Activated CD4-positive, alpha-beta T cell treated with anti-CD3 and anti-CD28 coated beads, Interleukin-2, amount 10 ng/mL, durations not matched to agents 7 days and 5 days (primary cell): ENCODE results near the gene SNORC. TPM values are rescaled to one million over a fixed set of nuclear protein-coding genes. Genes with fewer than 3 reads are reported as not detected.

ENCODE experiments used
- CTCF ChIA-PET: fragments of 350-600 bp; sonication (Branson Sonifier 250); formaldehyde crosslinking; loops from one replicate; lab custom pipeline; 2021; ENCODE audit warnings: antibody characterized with exemption; lab: Charles Lee
- POLR2A ChIA-PET: fragments of 350-600 bp; sonication (Branson Sonifier 250); formaldehyde crosslinking; loops from one replicate; lab custom pipeline; 2021; ENCODE audit warnings: antibody characterized with exemption; lab: Charles Lee
- DNase-seq: peaks from one replicate; pipeline ENCODE4 v3.0.0-alpha.2; 2020
- H3K27ac Mint-ChIP-seq: one replicate; pipeline ENCODE4 v1.8.0; 2021; ENCODE audit warnings: mild to moderate bottlenecking, moderate library complexity, mixed read lengths
- H3K27me3 Mint-ChIP-seq: one replicate; pipeline ENCODE4 v1.8.0; 2021; ENCODE audit warnings: mixed read lengths
- H3K36me3 Mint-ChIP-seq: one replicate; pipeline ENCODE4 v1.8.0; 2021; ENCODE audit warnings: low read depth, mixed read lengths
- H3K4me1 Mint-ChIP-seq: one replicate; pipeline ENCODE4 v1.8.0; 2021; ENCODE audit warnings: mixed read lengths
- H3K4me3 Mint-ChIP-seq: one replicate; pipeline ENCODE4 v1.8.0; 2021; ENCODE audit warnings: mild to moderate bottlenecking, moderate library complexity, mixed read lengths
- H3K9me3 Mint-ChIP-seq: one replicate; pipeline ENCODE4 v1.8.0; 2021; ENCODE audit warnings: mixed read lengths
- total RNA-seq, 2 experiments: library from RNA; stranded (reverse); gene quantifications; one replicate each; pipeline ENCODE4 v1.2.3, GENCODE V29; 2021

The SNORC gene
- total RNA-seq, 2 experiments from 2014 or later = 0.97 to 1.1 TPM

DNA sequence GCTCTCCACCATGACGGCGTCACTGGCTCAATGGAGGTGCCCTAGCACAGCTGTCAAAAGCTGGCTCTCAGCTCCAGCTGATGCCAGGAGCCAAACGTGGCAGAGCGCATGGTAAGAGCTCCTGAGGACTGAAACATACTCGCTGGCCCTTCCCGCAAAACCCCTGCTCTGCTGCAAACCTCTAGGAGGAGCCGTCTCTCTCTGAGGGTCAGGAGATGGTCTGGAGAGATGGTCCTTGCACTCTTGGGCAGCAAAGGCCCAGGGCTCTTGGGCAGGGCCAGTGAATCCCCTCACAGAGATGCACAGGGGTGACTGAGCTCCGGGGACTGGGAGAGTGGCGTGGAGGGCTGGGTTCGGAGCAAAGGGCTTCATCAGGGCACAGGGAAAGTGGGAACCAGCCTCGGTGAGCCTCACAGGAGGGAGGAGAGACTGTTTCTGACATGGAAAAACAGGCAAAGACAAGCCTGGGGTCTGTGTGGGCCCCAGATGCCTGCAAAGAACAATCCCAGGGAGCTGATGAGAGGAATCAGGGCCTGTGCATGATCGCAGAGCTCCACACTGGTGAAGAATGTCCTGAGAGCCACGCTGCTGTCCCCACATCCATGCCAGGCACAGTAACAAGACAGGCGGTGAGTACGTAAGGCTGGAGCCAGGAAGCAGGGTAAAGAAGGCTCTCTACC, 17.2 kb downstream of the SNORC start:
- Mint-ChIP-seq H3K4me3 (no peak overlapping the region), H3K9me3 (no peaks in the 10 kb centered on the region), H3K27ac (no peak overlapping the region), H3K36me3 (no peaks in the 10 kb centered on the region), H3K27me3 (peaks cover 3% of the 10 kb centered on the region), H3K4me1 (no peaks in the 10 kb centered on the region)
- DNase-seq = no peak
- ChIA-PET CTCF (interaction anchor here (1.0 kb wide), 1 partner anchor 161 kb away, joined by 3 read pairs; no protein-coding TSS in a partner anchor), POLR2A (no interaction called here)

DNA sequence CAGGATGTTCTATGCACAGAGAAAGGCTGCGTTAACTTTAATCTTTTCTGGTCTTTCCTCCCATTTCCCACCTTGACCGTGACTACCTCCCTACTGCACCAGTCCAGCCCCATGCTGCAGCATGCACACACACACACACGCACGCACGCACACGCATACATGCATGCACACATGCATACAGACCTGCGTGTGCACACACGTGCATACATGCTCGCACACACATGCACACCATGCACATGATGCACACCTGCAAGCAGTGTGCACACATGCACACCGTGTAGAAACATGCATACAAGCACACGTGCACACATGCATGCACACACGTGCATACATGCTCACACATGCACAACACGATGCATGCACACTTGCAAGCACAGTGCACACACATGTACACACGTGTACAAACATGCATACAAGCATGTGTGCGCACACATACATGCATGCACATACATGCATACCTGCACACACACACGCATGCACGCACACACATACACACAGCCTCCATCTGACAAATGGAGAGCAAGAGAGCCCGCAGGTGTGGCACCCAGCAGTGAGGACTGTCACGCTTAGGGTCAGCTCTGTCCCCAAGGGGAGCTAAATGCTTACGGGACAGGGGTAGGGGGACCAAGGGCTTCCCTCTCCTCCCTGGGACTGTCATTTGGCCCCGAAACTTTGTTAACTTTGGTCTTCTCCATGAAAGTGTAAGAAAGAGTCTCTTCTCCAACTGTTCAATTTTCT, 18.2 kb downstream of the SNORC start:
- H3K27ac Mint-ChIP-seq = no peak overlapping the region
- no peaks in the 10 kb centered on the region for H3K4me1 Mint-ChIP-seq
- no peak for DNase-seq
- no peak overlapping the region for H3K4me3 Mint-ChIP-seq
- POLR2A ChIA-PET = no interaction called here
- H3K36me3 Mint-ChIP-seq = no peaks in the 10 kb centered on the region
- H3K9me3 Mint-ChIP-seq = no peaks in the 10 kb centered on the region
- peaks cover 3% of the 10 kb centered on the region for H3K27me3 Mint-ChIP-seq
- CTCF ChIA-PET = interaction anchor here (1.0 kb wide), 1 partner anchor 160 kb away, joined by 3 read pairs; no protein-coding TSS in a partner anchor

DNA sequence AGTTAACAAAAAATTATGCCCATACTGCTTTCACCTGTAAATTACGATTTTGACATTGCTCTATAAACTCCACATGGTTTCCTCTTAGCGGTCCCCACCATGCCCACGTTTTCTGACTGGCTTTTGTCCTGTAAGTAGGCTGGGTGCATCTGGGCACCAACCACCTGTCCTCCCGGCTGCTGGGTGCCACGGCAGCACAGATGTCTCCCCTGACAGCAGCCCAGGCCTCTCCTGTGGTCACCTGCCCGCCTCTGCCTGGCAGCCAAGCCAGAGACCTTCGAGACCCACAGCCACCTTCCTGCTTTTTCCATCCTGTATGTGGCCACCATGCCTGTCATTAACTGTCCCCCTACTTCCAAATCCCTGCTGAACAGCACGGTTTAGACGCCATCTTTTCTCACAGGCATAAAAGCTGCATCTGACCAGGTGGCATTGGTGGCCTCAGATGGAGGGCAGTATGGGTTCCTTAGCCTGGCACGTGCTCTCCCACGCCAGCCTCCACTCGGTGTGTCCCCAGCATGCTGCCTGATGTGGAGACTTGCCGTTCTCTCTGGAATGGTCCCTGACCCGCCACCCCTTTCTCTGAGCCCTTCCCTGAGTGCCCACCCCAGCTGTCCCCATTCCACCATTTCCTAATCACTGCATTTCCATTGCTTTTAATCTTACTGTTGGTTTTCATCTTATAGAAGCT, 18.9 kb downstream of the SNORC start:
- Mint-ChIP-seq H3K36me3 (no peaks in the 10 kb centered on the region), H3K4me1 (no peaks in the 10 kb centered on the region), H3K4me3 (no peak overlapping the region), H3K27me3 (peaks cover 3% of the 10 kb centered on the region), H3K9me3 (no peaks in the 10 kb centered on the region), H3K27ac (no peak overlapping the region)
- POLR2A ChIA-PET = no interaction called here
- CTCF ChIA-PET = no interaction called here
- no peak for DNase-seq

DNA sequence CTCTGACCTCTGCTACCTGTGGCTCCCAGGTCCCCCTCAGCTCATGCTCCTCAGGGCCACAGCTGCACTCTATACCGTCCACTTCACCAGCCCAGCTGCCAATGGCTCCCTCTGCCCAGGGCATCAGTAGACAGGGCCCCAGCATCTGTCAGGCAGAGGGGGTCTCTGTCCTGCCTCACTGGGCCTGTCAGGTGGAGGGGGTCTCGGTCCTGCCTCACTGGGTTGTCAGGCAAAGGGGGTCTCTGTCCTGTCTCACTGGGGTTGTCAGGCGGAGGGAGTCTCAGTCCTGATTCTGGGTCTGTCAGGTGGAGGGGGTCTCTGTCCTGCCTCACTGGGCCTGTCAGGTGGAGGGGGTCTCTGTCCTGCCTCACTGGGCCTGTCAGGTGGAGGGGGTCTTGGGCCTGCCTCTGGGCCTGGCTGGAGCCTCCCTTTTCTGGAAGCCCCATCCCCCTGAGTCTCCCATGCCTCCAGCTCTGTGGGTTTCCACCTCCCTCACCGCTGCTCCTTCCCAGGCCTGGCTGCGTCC, 19.9 kb downstream of the SNORC start:
- peaks cover 3% of the 10 kb centered on the region for H3K27me3 Mint-ChIP-seq
- H3K4me3 Mint-ChIP-seq = no peak overlapping the region
- POLR2A ChIA-PET = no interaction called here
- no peaks in the 10 kb centered on the region for H3K36me3 Mint-ChIP-seq
- no peaks in the 10 kb centered on the region for H3K9me3 Mint-ChIP-seq
- no peak for DNase-seq
- CTCF ChIA-PET = no interaction called here
- H3K4me1 Mint-ChIP-seq = no peaks in the 10 kb centered on the region
- H3K27ac Mint-ChIP-seq = no peak overlapping the region

DNA sequence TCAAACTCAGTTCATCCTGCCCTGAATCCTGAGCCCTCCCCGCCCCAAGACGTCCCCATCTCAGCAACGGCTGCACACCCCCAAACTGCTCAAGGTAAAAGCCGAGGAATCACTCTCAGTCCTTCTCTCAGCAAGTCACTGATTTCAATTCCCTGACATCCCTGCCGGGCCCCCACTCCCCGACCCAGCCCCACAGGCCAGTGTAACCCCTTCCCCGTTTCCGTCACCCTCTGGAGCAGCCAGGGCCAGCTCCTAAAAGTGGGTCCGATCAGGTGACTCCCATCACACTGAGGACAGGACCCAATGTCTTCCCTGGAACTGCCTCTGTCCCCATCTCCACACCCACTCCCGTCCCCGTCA, 20.5 kb downstream of the SNORC start:
- Mint-ChIP-seq H3K27me3 (peaks cover 3% of the 10 kb centered on the region), H3K4me3 (no peak overlapping the region), H3K27ac (no peak overlapping the region), H3K4me1 (no peaks in the 10 kb centered on the region), H3K36me3 (no peaks in the 10 kb centered on the region), H3K9me3 (no peaks in the 10 kb centered on the region)
- POLR2A ChIA-PET = no interaction called here
- CTCF ChIA-PET = no interaction called here
- no peak for DNase-seq

DNA sequence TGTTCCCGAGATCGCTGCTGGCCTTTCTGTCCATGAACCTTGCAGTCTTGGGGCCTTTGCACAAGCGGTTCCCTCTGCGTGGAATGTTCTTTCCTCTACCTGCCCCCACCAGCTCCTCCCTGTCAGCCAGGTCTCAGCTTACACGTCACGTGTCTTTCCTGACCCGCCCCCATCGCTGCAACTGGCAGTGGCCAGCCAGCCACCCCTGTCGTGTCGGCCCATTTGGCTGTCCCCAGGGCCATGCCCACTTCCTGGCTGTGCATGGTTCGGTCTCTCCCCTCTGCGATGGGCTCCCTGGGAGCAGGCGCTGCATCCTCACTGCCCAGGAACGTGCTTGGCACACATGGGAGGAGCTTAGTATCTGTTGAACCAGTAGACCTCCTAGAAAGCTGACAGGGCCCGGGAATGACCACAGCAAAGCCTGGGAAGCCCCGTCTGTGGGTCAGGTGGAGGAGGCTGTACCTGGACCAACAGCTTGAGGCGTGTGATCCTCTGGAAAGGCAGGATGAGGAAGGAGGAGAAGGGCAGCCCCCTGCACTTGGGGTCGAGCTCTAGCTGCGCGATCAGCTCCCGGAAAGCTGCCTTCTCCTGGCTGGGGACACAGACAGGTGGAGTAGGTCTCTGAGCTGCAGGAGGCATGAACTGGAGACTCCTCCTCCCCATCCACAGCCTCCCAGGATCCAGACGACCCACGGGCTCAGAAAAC, 21.0 kb downstream of the SNORC start:
- H3K4me3 Mint-ChIP-seq = no peak overlapping the region
- H3K4me1 Mint-ChIP-seq = no peaks in the 10 kb centered on the region
- CTCF ChIA-PET = interaction anchor here (0.6 kb wide), 1 partner anchor 280 kb away, joined by 4 read pairs; no protein-coding TSS in a partner anchor
- H3K27ac Mint-ChIP-seq = no peak overlapping the region
- DNase-seq = no peak
- H3K36me3 Mint-ChIP-seq = no peaks in the 10 kb centered on the region
- peaks cover 3% of the 10 kb centered on the region for H3K27me3 Mint-ChIP-seq
- POLR2A ChIA-PET = no interaction called here
- no peaks in the 10 kb centered on the region for H3K9me3 Mint-ChIP-seq

DNA sequence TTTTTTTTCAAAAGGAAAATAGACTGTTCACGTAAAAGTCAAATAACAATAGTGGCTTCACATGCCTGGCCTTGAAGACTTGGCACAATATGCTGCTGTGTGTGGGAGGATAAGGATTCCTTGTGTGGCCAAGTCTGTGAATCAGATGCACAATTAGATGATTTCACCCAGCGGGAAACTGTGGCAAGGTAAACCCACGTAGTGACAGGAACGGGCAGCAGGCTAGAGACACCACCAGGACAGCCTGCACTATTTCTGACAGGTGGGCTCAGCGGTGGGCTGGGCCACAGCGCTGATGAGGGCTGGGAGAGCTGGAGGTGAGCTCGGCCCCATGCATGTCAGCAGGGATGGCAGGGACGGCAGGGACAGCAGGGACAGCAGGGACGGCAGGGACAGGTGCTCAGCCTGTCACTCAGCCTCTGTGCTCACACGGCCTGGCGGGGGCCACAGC, 21.6 kb downstream of the SNORC start:
- POLR2A ChIA-PET = no interaction called here
- H3K27ac Mint-ChIP-seq = no peak overlapping the region
- DNase-seq = no peak
- no peaks in the 10 kb centered on the region for H3K36me3 Mint-ChIP-seq
- H3K27me3 Mint-ChIP-seq = peaks cover 3% of the 10 kb centered on the region
- no peaks in the 10 kb centered on the region for H3K9me3 Mint-ChIP-seq
- CTCF ChIA-PET = no interaction called here
- H3K4me3 Mint-ChIP-seq = no peak overlapping the region
- H3K4me1 Mint-ChIP-seq = no peaks in the 10 kb centered on the region

DNA sequence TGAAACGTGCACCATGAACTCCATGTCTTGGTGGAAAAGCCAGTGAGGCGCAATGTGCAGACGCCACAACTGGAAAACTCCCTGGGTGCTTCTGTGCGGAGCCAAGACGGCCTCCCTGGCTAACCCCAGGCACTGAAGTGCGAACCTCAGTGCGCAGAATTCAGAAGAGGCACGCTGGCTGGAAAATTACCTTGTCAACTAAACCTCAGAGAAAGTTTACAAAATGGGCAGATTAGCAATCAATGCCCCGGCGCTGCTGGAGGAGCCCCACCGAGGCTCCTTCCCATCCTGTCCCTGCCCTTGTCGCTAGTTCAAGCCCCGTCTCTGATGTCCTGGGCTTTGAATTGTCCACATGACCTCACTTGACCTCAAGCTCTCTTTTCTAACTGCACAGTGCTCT, 22.2 kb downstream of the SNORC start:
- no peaks in the 10 kb centered on the region for H3K36me3 Mint-ChIP-seq
- peaks cover 3% of the 10 kb centered on the region for H3K27me3 Mint-ChIP-seq
- H3K9me3 Mint-ChIP-seq = no peaks in the 10 kb centered on the region
- H3K4me1 Mint-ChIP-seq = no peaks in the 10 kb centered on the region
- ChIA-PET CTCF (no interaction called here), POLR2A (no interaction called here)
- no peak overlapping the region for H3K27ac Mint-ChIP-seq
- no peak for DNase-seq
- no peak overlapping the region for H3K4me3 Mint-ChIP-seq

DNA sequence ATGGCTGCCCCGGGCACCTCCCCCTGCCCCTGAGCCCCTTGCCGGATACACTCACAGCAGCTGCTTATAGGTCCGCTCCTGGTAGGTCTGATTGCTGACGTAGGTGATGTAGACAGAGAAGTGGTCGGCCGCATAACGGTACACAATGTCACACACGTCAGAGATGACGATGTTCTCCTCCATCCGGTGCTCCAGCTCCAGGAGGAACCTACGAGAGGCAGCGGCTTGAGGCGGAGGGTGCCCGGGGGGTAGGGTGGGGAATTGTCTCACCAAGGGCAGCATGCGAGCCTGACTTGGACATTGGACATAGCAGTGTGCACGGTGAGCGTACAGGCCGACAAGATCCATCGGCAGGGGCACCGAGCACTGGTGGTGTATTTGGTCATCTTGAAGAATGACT, 22.8 kb downstream of the SNORC start:
- H3K9me3 Mint-ChIP-seq = no peaks in the 10 kb centered on the region
- no peaks in the 10 kb centered on the region for H3K4me1 Mint-ChIP-seq
- H3K27me3 Mint-ChIP-seq = peaks cover 3% of the 10 kb centered on the region
- CTCF ChIA-PET = no interaction called here
- H3K27ac Mint-ChIP-seq = no peak overlapping the region
- H3K36me3 Mint-ChIP-seq = no peaks in the 10 kb centered on the region
- POLR2A ChIA-PET = no interaction called here
- no peak overlapping the region for H3K4me3 Mint-ChIP-seq
- DNase-seq = no peak

DNA sequence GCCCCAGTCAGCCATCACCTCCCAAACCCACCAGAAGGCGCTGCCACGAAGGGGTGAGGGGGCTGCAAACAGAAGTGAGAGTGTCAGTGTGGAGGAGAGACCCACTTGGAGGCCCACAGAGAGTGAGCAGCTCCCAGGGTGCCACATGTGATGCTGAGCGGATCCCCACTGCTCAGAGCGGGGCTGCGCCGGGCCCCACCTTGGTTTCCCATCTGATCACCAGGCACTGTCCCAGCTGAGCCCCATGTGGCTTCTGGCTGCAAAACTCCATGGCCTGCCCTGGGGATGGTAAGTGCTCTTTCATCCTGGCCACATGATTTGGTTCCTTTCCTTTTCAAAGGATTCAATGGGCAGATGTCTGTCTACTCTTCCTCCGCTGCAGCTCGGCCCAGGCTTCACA, 23.8 kb downstream of the SNORC start:
- Mint-ChIP-seq H3K4me3 (no peak overlapping the region), H3K27ac (no peak overlapping the region), H3K27me3 (peaks cover 3% of the 10 kb centered on the region), H3K9me3 (no peaks in the 10 kb centered on the region), H3K36me3 (no peaks in the 10 kb centered on the region), H3K4me1 (no peaks in the 10 kb centered on the region)
- POLR2A ChIA-PET = no interaction called here
- no peak for DNase-seq
- CTCF ChIA-PET = no interaction called here

DNA sequence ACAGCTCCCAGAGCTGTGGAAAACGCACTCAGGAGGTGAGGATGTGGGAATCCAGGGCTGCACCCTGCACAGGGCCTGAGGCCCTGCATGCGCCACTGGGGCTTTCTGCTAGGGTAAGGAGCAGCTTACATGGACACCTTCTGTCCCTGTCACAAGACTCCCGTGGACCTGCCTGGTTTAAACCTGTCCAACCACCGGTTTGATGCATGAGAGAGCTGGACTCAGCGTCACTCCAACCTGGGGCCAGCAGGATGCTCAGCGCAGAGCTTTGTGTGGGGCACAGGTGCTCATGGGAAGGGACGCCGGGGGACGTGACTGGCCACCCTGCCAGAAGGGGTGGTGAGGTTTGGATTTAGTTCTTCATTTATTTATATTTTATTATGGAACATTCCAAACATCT, 24.2 kb downstream of the SNORC start:
- H3K27me3 Mint-ChIP-seq = peaks cover 3% of the 10 kb centered on the region
- DNase-seq = no peak
- POLR2A ChIA-PET = no interaction called here
- H3K9me3 Mint-ChIP-seq = no peaks in the 10 kb centered on the region
- CTCF ChIA-PET = no interaction called here
- H3K36me3 Mint-ChIP-seq = no peaks in the 10 kb centered on the region
- no peak overlapping the region for H3K4me3 Mint-ChIP-seq
- H3K27ac Mint-ChIP-seq = no peak overlapping the region
- H3K4me1 Mint-ChIP-seq = no peaks in the 10 kb centered on the region

DNA sequence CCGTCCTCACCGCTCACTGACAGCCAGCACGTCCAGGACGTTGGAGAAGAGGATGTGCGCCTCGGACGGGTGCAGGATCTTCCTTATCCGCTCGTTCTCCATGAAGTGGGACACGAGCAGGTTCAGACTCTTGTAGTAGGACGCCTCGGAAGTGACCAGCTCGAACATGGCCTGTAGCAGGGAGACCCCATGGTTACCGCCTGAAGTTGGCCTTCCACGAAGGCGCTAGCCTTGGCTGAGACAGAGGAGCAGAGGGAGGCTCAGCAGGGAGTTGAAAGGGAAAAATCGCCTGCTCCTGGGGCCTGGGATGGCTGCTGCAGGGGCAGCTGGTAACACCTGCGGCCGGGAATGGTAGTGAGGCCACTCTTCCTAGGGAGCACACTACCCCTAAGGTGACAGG, 24.7 kb downstream of the SNORC start:
- ChIA-PET CTCF (no interaction called here), POLR2A (no interaction called here)
- Mint-ChIP-seq H3K9me3 (no peaks in the 10 kb centered on the region), H3K27me3 (peaks cover 3% of the 10 kb centered on the region), H3K4me1 (no peaks in the 10 kb centered on the region), H3K4me3 (no peak overlapping the region), H3K27ac (no peak overlapping the region), H3K36me3 (no peaks in the 10 kb centered on the region)
- DNase-seq = no peak
